Measurements from ENCODE around the gene DBR1.

- TF ChIP-seq EZH2 (IDR thresholded peaks at IDR 0.05; ENCODE audit: low read depth, unreplicated experiment): no peak
- TF ChIP-seq, protein P1, sequence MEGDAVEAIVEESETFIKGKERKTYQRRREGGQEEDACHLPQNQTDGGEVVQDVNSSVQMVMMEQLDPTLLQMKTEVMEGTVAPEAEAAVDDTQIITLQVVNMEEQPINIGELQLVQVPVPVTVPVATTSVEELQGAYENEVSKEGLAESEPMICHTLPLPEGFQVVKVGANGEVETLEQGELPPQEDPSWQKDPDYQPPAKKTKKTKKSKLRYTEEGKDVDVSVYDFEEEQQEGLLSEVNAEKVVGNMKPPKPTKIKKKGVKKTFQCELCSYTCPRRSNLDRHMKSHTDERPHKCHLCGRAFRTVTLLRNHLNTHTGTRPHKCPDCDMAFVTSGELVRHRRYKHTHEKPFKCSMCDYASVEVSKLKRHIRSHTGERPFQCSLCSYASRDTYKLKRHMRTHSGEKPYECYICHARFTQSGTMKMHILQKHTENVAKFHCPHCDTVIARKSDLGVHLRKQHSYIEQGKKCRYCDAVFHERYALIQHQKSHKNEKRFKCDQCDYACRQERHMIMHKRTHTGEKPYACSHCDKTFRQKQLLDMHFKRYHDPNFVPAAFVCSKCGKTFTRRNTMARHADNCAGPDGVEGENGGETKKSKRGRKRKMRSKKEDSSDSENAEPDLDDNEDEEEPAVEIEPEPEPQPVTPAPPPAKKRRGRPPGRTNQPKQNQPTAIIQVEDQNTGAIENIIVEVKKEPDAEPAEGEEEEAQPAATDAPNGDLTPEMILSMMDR (conservative IDR thresholded peaks at IDR 0.05; ENCODE audit: low read depth in 2 of 2): no peak
- no peak for TF ChIP-seq REST (IDR thresholded peaks at IDR 0.05; ENCODE audit: unreplicated experiment)
- no peak for TF ChIP-seq EZH2phosphoT487 (IDR thresholded peaks at IDR 0.05; ENCODE audit: unreplicated experiment)
- no peak for TF ChIP-seq POLR2AphosphoS5 (IDR thresholded peaks at IDR 0.05; ENCODE audit: low read depth)
- TF ChIP-seq JUNB (IDR thresholded peaks at IDR 0.05; ENCODE audit: unreplicated experiment): no peak
Observed at GRCh38 chr3:138139691-138140090, 35.0 kb downstream of the DBR1 start.
